Muscle of arm (tissue), 12 donors: ENCODE measurements around the gene PAEP. TPM values are rescaled to one million over a fixed set of nuclear protein-coding genes. Genes with fewer than 3 reads are reported as not detected.

Experiments
- DNase-seq: peaks from one replicate; pipeline ENCODE4 v3.0.0-alpha.2; 2013
- polyA plus RNA-seq, 12 donors: library from polyadenylated mRNA; unstranded; fragments of 120-200 nt; gene quantifications; one replicate each; pipeline ENCODE4 v1.2.1, GENCODE V29; 2013; ENCODE audit not compliant: insufficient read length in 12 of 12

Gene PAEP
- polyA plus RNA-seq, 12 donors, result 0.56 to 13.0 (median 1.4) TPM; not detected in 7

GRCh38 chr9:135575995-135576631 lies 14.6 kb downstream of the PAEP start:
- DNase-seq, result no peak

DNA sequence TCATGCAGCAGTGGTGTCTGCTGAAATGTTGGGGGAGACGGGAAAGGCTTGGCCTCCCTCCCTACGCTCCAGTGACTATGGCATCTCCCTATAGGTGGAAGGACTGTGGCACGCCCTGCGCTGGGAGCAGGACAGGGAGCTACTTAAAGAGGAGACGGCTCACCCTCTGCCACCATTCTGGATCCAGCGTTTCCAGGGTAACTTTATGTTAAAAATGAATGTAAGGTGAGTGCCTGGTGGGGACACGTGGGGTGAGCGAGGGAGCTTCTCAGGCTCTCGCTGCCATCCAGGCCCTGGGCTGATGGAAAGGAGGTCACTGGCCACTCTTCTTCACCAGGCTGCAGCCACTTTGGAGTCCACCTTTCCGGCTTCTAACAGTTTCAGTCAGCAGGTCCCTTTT lies 15.7 kb downstream of the PAEP start:
- no peak for DNase-seq

DNA sequence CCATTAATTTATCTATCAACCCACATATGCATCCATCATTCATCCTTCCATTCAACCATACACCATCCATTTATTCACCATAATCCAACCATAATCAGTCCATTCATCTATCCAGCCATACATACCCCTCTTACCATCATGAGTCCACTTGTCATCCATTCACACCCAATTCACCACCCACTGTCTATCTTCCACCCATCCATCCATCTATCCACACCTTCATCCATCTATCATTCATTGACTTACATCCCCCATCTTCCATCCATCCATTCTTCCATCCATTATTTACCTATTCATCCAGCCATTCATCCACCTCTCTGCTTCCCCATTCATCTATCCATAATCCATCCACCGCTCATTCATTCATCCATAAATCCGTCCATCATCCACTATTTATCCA lies 17.8 kb downstream of the PAEP start:
- DNase-seq, result no peak

GRCh38 chr9:135579889-135580660 lies 18.5 kb downstream of the PAEP start:
- DNase-seq, result no peak

DNA sequence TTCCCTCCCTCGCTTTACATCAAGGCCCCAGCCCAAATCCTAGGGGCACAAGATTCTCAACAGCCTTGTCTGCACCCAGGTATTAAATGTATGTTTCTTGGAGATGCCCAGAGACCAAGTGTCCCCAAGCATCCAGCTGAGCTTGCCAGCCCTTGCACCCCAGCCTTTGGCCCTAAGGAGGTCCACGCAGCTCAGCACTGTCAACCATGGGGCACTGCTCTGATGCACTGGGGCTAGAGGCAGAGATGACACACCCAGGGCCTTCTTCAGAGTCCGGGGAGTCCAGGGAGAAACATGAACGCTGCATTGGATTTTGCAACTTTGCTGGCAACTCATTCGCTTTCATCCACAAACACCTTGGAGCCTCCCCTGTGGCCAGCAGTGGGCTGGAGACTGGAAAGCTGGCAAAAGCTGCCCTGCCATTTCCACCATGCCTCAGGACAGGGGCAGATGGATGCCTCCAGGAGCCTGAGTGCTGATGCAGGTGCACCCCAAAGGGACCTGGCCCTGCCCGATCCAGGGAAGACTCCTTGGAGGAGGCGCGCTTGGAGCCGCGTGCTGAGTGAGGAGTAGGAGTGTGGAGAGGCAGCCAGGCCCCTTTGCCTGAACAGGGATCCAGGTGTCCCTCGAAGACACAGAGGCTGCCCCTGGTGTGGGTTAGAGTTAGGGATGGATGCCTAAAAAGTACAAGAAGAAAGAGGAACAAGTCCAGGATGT lies 19.3 kb downstream of the PAEP start:
- DNase-seq, result no peak

- no peak for DNase-seq
Observed at GRCh38 chr9:135581636-135582426, 20.3 kb downstream of the PAEP start.

GRCh38 chr9:135582541-135582940 lies 21.0 kb downstream of the PAEP start:
- DNase-seq, result no peak

DNA sequence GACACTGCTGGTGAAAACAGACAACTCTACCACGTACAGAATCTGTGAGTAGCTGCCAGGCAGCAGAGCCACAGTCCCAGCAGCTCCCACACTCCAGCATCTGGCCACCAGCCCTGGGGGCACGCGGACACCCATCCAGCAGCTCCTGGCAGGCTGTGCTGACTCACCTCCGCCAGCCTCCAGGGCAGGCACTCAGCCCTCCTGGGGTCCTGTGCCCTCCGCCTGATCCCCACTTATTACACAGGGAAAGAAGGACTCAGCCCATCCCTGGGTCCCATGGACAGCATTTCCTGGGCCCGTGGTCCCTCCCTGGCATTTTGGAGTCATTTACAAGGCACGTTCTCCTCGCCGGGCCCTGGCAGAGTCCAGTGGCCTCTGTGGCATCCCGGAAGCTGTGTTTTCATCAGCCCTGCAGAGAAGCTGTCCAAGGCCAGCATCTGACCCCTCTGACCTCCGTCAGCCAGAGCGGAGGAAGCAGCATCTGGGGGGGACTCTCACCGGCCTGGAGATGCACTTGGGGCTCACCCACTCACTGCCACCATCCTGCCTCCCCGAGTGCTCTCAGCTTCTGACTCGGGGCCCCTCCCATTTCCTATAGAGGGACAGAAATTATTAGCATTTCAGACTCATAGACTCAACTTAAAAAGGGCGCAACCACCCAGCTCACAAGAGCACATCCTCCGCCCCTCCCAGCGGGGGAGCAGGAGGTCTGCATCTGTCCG lies 21.6 kb downstream of the PAEP start:
- DNase-seq, result no peak

GRCh38 chr9:135583688-135584011 lies 22.1 kb downstream of the PAEP start:
- DNase-seq, result no peak

- DNase-seq, result no peak
Observed at GRCh38 chr9:135584371-135584770, 22.8 kb downstream of the PAEP start.

- no peak for DNase-seq
Observed at GRCh38 chr9:135584934-135585333, 23.4 kb downstream of the PAEP start.

DNA sequence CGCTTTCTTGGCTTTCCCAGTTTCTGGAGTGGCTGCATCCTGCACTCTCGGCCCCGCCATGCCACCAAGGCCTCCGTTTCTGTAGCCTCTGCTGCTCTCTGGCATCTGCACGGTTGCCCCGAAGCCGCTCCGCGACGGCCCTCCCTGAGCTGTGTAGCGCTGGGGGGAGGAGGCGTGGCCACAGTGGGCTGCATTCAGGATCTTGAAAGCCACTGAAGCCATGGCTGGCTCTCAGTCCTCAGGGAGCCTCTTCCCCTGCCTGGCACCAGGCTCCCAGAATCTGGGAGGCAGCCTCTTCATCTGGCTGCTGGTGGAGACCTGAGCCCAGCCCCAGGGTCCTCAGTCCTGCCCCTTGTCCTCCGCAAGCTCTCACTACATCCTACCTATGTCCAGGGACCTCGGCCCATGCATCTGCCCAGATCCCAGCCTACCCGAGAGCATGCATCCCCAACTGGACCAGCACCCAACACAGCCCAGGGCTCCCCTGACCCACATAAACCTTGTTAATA lies 25.1 kb downstream of the PAEP start:
- DNase-seq, result no peak

GRCh38 chr9:135587658-135588057 lies 26.1 kb downstream of the PAEP start:
- DNase-seq, result no peak

DNA sequence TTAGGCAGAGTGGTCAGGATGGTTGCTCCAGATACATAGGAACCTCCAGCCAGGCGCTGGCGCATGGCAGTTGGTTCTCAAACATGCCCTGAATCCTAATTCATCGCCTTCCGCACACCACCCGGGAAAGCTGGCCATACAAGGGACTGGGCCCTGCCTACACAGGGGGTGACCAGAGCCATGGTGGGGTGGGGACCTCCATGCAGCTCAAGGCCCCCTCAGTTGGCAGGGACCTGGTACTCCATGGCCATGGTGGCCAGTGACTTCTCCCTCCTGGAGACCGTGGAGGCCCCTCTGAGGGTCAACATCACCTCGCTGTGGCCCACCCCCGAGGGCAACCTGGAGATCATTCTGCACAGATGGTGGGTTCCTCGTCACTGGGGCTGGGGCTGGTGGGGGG lies 26.8 kb downstream of the PAEP start:
- no peak for DNase-seq

- no peak for DNase-seq
Observed at GRCh38 chr9:135588886-135589595, 27.5 kb downstream of the PAEP start.

DNA sequence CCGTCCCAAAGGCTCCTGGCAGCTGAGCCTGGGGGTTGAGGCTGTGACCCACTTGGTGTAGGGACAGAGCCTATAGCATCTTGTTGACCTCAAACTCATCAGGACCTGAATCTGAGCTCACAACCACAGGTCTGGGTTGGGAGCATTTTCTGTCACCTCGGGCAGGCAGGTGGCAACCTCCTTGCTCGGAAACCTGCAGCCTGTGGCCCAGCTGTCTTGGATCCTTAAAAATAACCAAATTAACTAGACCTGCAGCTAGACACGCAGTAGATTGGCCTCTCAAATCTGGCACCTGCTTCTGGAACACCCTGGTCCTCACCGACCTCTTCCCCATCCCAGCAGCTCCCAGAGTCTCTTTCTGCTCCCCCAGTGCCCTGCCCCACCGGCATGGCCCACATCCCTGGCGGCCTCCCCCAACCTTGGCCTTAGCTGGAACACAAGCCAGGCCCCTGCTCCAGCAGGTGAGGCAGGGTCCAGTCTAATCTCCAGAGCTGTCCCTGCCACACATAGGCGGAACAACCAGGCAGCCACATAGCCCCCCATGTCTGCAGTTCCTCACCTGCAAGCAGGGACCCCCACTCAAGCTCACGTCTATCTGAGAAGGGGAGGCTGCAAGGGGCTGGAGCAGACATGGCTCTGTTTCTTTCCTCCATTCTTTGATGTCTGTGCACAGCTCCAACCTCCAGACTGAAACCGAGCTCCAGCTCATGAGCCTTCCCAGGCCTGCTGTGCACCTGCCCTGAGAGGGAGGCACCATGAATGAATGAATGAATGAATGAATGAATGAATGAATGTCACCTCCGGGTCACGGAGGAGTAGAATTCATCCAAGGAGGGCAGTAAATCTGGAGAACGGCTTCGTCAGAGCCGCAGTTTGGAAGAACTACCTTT lies 28.3 kb downstream of the PAEP start:
- DNase-seq, result no peak

DNA sequence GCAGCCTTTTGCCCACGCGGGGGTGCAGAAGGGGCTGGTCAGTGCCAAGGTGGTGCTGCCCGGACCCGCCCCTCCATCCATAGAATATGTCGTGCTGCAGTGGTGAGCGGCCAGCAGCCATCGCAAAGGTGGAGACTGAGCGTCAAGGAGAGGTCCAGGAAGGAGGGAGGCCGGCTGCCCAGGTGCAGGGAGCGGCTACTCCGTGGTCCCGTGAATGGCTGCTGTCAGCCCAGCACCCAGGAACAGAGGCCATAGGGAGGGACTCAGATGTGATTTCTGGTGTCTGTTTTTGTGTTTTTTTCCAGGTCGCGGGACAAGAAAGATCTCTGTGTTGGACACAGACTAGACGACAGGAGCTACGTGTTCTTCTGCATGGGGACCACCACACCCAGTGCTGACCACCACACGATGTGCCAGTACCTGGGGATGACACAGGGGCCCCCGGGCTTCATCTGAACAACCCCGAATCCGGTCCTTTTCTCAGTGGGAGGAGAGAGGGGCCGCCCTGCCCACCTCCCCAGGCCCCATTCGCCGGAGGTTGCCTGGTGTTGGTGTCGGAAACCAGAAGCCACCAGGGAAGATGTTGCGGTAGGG lies 29.0 kb downstream of the PAEP start:
- no peak for DNase-seq

DNA sequence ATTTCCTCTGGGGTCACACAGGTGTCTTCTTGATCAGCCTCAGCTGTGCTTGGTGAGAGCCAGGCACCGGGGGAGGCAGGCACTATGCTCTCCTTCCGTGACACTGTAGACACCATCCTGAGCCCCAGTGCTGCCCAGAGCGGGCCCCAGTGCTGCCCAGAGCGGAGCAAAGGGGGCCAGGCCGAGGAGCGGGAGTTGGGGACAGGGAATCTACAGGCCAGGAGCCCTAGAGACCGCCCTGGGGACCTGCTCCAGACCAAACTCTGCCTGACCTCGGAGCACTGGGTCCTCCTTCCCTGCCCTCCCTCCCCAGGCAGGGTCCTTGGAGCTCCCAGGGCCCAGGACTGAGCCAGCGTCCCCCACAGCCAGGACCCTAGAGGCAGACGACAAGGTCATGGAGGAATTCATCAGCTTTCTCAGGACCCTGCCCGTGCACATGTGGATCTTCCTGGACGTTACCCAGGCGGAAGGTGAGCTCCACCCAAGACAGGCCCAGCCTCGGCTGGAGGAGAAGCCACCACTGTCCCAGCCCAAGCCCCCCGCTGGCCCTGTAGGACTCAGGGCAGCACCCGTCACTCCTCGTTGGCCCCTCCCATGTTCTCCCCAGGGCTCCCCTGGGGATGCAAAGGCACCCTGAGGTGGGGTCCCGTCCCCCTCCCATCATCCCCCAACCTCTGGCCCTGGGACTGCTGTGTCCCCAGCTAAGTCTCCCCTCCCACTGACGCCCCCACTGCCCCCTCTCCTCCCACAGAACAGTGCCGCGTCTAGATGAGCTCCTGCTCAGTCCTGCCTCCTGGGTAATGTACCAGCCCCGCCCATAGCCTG lies 30.2 kb downstream of the PAEP start:
- DNase-seq, result no peak

DNA sequence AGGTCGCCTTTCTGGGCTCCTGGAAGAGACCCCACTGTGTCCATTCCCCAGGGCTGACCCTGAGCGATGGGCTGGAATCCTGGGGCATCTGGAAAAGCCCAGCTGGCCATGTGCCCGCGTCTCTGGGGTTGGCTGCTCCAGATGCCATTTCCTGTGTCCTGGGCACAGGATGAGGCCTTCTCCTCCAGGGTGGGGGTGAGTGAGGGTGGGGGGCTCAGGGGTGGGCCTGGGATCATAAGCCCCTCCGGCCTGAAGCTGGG lies 30.7 kb downstream of the PAEP start:
- no peak for DNase-seq
